Kidney epithelial cell (primary cell): Measurements from ENCODE around the gene TMEM80. TPM values are rescaled to one million over a fixed set of nuclear protein-coding genes. Genes with fewer than 3 reads are reported as not detected.

Source experiments
- DNase-seq: peaks from one replicate; pipeline ENCODE4 v3.0.0-alpha.2; 2010; ENCODE audit warnings: low read depth
- H3K27me3 ChIP-seq: 2 replicates; pipeline ENCODE4 v1.6.0; 2011; ENCODE audit warnings: low read length; ENCODE audit not compliant: control insufficient read depth, insufficient read depth
- H3K36me3 ChIP-seq: 2 replicates; pipeline ENCODE4 v1.5.1; 2011; ENCODE audit warnings: low read length; ENCODE audit not compliant: control insufficient read depth, insufficient read depth
- H3K4me3 ChIP-seq: 2 replicates; pipeline ENCODE4 v1.5.1; 2011; ENCODE audit warnings: low read depth, mild to moderate bottlenecking, control low read depth, low read length
- CTCF ChIP-seq: IDR thresholded peaks from 2 replicates; pipeline ENCODE4 v1.5.1; 2011; ENCODE audit warnings: mild to moderate bottlenecking, moderate library complexity, low read length, control low read depth, inconsistent platforms; ENCODE audit not compliant: insufficient read depth, poor library complexity, severe bottlenecking
- total RNA-seq: library from RNA; depleted of rRNA; stranded (reverse); fragments of >200 nt; gene quantifications from 2 replicates; pipeline ENCODE4 v1.2.3, GENCODE V29; 2015

Gene TMEM80
- total RNA-seq, 1 donor from 2014 or later: 28.5 TPM

GRCh38 chr11:701741-702461 lies 6.3 kb downstream of the TMEM80 start:
- Histone ChIP-seq H3K4me3 (no peak overlapping the region), H3K27me3 (no peaks in the 10 kb centered on the region), H3K36me3 (no peaks in the 10 kb centered on the region)
- no peak for TF ChIP-seq CTCF
- DNase-seq: no peak

GRCh38 chr11:702462-703461 lies 7.1 kb downstream of the TMEM80 start:
- H3K27me3 ChIP-seq: no peaks in the 10 kb centered on the region
- no peak for DNase-seq
- H3K4me3 ChIP-seq: no peak overlapping the region
- no peak for TF ChIP-seq CTCF
- H3K36me3 ChIP-seq: no peaks in the 10 kb centered on the region

GRCh38 chr11:703506-703905 lies 7.9 kb downstream of the TMEM80 start:
- no peak for DNase-seq
- no peaks in the 10 kb centered on the region for H3K27me3 ChIP-seq
- TF ChIP-seq CTCF: no peak
- no peak overlapping the region for H3K4me3 ChIP-seq
- H3K36me3 ChIP-seq: no peaks in the 10 kb centered on the region

GRCh38 chr11:704228-704674 lies 8.6 kb downstream of the TMEM80 start:
- Histone ChIP-seq H3K4me3 (no peak overlapping the region), H3K27me3 (no peaks in the 10 kb centered on the region), H3K36me3 (no peaks in the 10 kb centered on the region)
- no peak for DNase-seq
- TF ChIP-seq CTCF: no peak

GRCh38 chr11:704781-705645 lies 9.4 kb downstream of the TMEM80 start:
- TF ChIP-seq CTCF: no peak
- no peaks in the 10 kb centered on the region for H3K27me3 ChIP-seq
- peak overlapping the region; percentile 56 for H3K4me3 ChIP-seq
- H3K36me3 ChIP-seq: no peaks in the 10 kb centered on the region
- no peak for DNase-seq
